Measurements from ENCODE around the gene SMCHD1.

Gene SMCHD1

DNA sequence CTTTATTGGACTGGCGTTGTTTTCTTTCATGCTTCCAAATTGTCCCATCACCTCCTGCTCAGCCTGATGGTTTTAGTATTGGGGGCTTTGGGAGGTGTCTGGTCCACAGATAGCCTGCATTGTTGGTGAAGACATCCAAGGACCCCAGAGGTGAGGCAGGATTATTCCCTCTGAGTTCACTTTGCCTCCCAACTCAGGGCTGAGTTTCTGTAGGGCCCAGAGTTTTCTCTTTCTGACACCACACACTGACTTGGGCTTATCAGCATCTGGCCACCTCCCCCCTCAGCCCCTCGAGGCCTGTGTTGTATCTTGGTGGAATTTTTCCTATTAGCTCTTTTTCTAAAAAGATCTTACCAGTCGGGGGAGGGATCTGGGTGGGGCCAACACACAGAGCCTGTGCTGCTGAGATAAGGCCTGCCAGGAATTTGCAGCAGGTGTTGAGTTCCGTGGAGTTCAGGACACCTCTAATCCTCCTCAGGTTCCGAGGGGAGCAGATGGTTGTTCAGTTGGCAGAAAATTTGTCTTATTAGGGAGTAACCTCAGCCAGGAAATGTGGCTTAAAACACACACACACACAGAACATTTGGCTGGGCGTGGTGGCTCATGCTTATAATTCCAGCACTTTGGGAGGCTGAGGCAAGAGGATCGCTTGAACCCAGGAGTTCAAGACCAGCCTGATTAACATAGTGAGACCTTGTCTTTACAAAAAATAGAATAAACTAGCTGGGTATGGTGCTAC is 198.6 kb downstream of the SMCHD1 start:
- no peak overlapping the region for H3K4me3 ChIP-seq (replicated peaks in 1 of 2; ENCODE audit: low read depth in 2 of 2, low read length in 2 of 2)
- TF ChIP-seq CTCF (IDR thresholded peaks at IDR 0.05; ENCODE audit: low read depth, low read length) = no peak
- DNase-seq (ENCODE audit: low read depth in 2 of 2) = peak in 1 of 2 donors; percentile 28
